ENCODE data around the gene CNTNAP2. TPM values are rescaled to one million over a fixed set of nuclear protein-coding genes. Genes with fewer than 3 reads are reported as not detected.

Gene CNTNAP2
- total and polyA plus RNA-seq, 2 of the 13 experiments (the other 11 are each of a cell fraction or from before 2014, with no cell fraction given), result 0.40 to 0.42 TPM

DNA sequence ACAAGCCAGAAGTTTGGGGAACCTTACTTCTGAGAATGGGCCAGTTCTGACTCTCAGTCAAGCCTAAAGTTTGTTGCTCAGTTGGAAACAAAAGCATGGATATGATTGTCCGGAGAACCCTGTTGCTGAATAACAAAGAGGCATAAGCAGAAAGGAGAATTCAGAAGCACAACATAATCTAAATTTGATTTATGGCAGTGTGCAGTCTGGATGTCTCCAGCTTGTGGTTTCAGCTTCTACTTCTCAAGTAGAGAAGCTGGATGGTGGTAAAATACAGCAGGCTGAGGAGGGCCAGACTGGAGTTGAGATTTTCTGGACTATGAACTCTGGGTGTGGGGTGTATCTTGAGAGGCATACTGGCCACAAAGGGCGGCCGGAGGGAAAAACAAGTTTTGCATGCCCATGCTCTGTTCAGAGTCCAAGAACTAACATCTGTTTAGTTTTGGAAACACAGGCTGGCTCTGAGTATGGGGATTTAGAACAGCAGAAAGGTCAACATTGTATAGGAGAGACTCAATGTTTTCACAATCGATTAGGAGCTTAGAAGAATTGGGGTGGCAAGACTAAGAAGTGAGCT, 592.9 kb downstream of the CNTNAP2 start:
- intact Hi-C loops (cut with micrococcal nuclease; ENCODE audit: unreplicated experiment) (no loop called here), in situ Hi-C loops (cut with HindIII; ENCODE audit: extremely low pct_ligation_motif_present, low pct_unique_long_range_greater_than_20kb) (no loop called here)
- H3K36me3 ChIP-seq (replicated peaks in 1 of 2; ENCODE audit: control insufficient read depth in 1 of 2, insufficient read depth in 2 of 2, low read length in 2 of 2), result no peaks in the 10 kb centered on the region
- no peak overlapping the region for H3K4me2 ChIP-seq (ENCODE audit: low read depth, low read length)
- H2AFZ ChIP-seq (ENCODE audit: low read length), result no peak overlapping the region
- ATAC-seq, result no peak
- no peak for DNase-seq (ENCODE audit: low spot score)
- no peaks in the 10 kb centered on the region for H3K79me2 ChIP-seq (ENCODE audit: insufficient read depth, low read length)
- no peak overlapping the region for H3K9ac ChIP-seq (ENCODE audit: insufficient read depth, low read depth, low read length)
- H3K27ac ChIP-seq (ENCODE audit: extremely low read length, insufficient read depth, low read length), result no peak overlapping the region
- CTCF ChIA-PET (ENCODE audit: low intra/inter-chr PET ratio, low total read pairs), result no interaction called here
- BruUV-seq (replicated peaks), result no TSS peak
- no peaks in the 10 kb centered on the region for H4K20me1 ChIP-seq (ENCODE audit: insufficient read depth, low read length)
- no peak for FAIRE-seq
- TF ChIP-seq, protein P1, sequence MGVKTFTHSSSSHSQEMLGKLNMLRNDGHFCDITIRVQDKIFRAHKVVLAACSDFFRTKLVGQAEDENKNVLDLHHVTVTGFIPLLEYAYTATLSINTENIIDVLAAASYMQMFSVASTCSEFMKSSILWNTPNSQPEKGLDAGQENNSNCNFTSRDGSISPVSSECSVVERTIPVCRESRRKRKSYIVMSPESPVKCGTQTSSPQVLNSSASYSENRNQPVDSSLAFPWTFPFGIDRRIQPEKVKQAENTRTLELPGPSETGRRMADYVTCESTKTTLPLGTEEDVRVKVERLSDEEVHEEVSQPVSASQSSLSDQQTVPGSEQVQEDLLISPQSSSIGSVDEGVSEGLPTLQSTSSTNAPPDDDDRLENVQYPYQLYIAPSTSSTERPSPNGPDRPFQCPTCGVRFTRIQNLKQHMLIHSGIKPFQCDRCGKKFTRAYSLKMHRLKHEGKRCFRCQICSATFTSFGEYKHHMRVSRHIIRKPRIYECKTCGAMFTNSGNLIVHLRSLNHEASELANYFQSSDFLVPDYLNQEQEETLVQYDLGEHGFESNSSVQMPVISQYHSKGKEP (CRISPR knock-in tag; IDR thresholded peaks at IDR 0.05), result no peak
- TF ChIP-seq, protein P2, sequence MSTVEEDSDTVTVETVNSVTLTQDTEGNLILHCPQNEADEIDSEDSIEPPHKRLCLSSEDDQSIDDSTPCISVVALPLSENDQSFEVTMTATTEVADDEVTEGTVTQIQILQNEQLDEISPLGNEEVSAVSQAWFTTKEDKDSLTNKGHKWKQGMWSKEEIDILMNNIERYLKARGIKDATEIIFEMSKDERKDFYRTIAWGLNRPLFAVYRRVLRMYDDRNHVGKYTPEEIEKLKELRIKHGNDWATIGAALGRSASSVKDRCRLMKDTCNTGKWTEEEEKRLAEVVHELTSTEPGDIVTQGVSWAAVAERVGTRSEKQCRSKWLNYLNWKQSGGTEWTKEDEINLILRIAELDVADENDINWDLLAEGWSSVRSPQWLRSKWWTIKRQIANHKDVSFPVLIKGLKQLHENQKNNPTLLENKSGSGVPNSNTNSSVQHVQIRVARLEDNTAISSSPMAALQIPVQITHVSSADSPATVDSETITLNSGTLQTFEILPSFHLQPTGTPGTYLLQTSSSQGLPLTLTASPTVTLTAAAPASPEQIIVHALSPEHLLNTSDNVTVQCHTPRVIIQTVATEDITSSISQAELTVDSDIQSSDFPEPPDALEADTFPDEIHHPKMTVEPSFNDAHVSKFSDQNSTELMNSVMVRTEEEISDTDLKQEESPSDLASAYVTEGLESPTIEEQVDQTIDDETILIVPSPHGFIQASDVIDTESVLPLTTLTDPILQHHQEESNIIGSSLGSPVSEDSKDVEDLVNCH (CRISPR knock-in tag; IDR thresholded peaks at IDR 0.05), result no peak
- TF ChIP-seq, protein P3, sequence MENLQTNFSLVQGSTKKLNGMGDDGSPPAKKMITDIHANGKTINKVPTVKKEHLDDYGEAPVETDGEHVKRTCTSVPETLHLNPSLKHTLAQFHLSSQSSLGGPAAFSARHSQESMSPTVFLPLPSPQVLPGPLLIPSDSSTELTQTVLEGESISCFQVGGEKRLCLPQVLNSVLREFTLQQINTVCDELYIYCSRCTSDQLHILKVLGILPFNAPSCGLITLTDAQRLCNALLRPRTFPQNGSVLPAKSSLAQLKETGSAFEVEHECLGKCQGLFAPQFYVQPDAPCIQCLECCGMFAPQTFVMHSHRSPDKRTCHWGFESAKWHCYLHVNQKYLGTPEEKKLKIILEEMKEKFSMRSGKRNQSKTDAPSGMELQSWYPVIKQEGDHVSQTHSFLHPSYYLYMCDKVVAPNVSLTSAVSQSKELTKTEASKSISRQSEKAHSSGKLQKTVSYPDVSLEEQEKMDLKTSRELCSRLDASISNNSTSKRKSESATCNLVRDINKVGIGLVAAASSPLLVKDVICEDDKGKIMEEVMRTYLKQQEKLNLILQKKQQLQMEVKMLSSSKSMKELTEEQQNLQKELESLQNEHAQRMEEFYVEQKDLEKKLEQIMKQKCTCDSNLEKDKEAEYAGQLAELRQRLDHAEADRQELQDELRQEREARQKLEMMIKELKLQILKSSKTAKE (CRISPR knock-in tag; IDR thresholded peaks at IDR 0.05; ENCODE audit: borderline replicate concordance), result no peak
- TF ChIP-seq YY1 (IDR thresholded peaks at IDR 0.05; ENCODE audit: insufficient read depth, insufficient replicate concordance, low read depth, low read length) (no peak), ZSCAN25 (CRISPR knock-in tag; IDR thresholded peaks at IDR 0.05) (no peak), NFIB (CRISPR knock-in tag; IDR thresholded peaks at IDR 0.05; ENCODE audit: borderline replicate concordance) (no peak), ZNF143 (CRISPR knock-in tag; IDR thresholded peaks at IDR 0.05) (no peak), CREM (IDR thresholded peaks at IDR 0.05) (no peak), CREM (CRISPR knock-in tag; IDR thresholded peaks at IDR 0.05) (no peak), ARHGAP35 (CRISPR knock-in tag; IDR thresholded peaks at IDR 0.05; ENCODE audit: borderline replicate concordance) (no peak), ZNF136 (CRISPR knock-in tag; IDR thresholded peaks at IDR 0.05; ENCODE audit: low read depth) (no peak), ZSCAN20 (CRISPR knock-in tag; IDR thresholded peaks at IDR 0.05; ENCODE audit: borderline replicate concordance) (no peak)
- TF ChIP-seq, protein P4, sequence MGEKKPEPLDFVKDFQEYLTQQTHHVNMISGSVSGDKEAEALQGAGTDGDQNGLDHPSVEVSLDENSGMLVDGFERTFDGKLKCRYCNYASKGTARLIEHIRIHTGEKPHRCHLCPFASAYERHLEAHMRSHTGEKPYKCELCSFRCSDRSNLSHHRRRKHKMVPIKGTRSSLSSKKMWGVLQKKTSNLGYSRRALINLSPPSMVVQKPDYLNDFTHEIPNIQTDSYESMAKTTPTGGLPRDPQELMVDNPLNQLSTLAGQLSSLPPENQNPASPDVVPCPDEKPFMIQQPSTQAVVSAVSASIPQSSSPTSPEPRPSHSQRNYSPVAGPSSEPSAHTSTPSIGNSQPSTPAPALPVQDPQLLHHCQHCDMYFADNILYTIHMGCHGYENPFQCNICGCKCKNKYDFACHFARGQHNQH (CRISPR knock-in tag; IDR thresholded peaks at IDR 0.05), result no peak
- TF ChIP-seq, protein P5, sequence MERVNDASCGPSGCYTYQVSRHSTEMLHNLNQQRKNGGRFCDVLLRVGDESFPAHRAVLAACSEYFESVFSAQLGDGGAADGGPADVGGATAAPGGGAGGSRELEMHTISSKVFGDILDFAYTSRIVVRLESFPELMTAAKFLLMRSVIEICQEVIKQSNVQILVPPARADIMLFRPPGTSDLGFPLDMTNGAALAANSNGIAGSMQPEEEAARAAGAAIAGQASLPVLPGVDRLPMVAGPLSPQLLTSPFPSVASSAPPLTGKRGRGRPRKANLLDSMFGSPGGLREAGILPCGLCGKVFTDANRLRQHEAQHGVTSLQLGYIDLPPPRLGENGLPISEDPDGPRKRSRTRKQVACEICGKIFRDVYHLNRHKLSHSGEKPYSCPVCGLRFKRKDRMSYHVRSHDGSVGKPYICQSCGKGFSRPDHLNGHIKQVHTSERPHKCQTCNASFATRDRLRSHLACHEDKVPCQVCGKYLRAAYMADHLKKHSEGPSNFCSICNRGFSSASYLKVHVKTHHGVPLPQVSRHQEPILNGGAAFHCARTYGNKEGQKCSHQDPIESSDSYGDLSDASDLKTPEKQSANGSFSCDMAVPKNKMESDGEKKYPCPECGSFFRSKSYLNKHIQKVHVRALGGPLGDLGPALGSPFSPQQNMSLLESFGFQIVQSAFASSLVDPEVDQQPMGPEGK (CRISPR knock-in tag; IDR thresholded peaks at IDR 0.05), result no peak
- POLR2A ChIA-PET, result no interaction called here
- no peak overlapping the region for H3K4me3 ChIP-seq (replicated peaks in 1 of 3; ENCODE audit: insufficient read depth in 1 of 3, low read depth in 2 of 3, low read length in 3 of 3)
- no peaks in the 10 kb centered on the region for H3K27me3 ChIP-seq (ENCODE audit: control insufficient read depth in 1 of 2, insufficient read depth in 2 of 2, low read length in 2 of 2)
- no peaks in the 10 kb centered on the region for H3K4me1 ChIP-seq (ENCODE audit: insufficient read depth, low read length)
- 2% methylated on average over 4 of the region's 4 CpGs for WGBS (ENCODE audit: low lambda C conversion rate)
- peaks cover 83% of the 10 kb centered on the region for H3K9me3 ChIP-seq (ENCODE audit: low read length)
